ENCODE data around the gene TARS3. TPM values are rescaled to one million over a fixed set of nuclear protein-coding genes. Genes with fewer than 3 reads are reported as not detected.

TARS3 gene
- 37.6 TPM for total RNA-seq

DNA sequence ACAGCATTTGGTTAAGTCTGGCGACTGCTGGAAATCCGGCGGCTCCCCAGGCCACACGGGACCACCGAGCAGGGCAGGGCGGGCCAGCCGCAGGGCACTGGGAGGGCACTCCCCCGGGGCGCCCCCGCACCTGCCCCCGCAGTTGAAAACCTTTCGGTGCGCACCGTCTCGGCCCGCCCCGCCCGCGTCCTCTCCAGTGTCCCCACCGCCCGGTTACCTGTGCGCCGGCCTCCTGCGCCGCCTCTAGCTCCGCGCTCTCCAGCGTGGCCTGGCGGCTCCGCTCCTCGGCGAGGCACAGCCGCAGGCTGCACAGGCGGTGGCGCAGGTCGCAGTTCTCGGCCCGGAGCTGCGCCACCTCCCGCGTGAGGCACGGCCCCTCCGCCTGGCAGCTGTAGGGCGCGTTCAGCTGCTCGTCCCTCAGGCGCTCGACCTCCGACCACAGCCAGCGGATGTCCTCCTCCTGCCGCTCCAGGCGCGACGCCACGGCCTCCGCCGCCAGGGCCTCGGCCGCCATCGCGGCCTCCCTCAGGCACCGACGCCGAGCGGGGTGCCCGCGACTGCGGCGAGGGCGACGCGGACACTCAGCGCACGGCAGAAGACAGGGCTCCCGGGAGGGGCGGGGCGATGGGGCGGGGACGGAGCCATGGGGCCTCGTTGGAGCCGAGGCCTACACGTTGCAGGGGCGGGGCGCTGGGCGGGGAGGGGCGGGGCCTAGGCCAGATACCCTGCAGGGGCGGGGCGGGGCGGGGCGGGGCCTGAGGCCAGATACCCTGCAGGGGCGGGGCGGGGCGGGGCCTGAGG, at the start of gene TARS3:
Gene TARS3 (minus strand): TSS at position 600 of the 801 bp plus-strand sequence. CDS start 86 bp downstream, at position 514.

DNA sequence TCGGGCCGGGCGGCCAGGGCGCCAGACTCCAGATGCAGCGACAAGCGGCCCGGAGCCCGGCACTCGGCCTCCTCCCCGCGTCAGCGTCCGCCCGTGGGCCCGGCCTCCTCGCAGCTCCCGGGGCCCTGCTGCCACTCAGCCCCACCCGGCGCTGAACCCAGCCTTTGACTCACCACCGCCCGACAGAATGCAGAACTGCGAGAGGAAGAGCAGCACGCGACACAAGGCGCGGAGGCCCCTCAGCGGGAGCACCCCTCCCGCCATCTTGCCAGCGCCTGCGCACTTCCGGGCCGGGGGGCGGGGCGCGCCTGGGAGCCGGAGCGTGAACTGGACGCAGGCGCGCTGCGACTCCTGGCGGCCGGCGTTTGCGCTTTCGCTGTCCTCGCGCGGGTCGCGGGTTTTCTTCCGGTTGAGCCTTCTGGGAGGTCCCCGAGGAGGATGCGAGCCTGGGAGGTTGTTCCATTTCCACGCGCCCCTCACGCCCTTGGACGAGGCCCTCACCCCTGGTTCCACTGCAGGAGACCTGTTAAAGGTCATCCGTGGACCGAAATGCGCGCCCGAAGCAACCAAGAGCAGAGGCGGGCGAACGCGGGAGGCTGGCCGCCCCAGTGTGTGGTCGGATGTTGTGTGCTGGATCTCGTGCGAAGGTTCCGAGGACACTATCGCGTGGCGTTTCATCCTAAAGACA, 72.0 kb downstream of the TARS3 start, which contains the start of gene TM2D3:
Gene TM2D3 (minus strand): TSS at position 284 of the 688 bp plus-strand sequence. CDS start 20 bp downstream, at position 264.

Small RNA genes within 50 kb of the gene (small RNA-seq; reads per million reads assigned to genes)
- gene RN7SL209P (ENCODE audit: low replicate concordance) (not detected), gene RNU6-807P (ENCODE audit: low replicate concordance) (not detected)

Other genes starting within 250 kb of the TARS3 start
- gene PCSK6, start 234.8 kb downstream of the TARS3 start, total RNA-seq, result 16.3 TPM
- 111 TPM for gene TM2D3, start 72.1 kb downstream of the TARS3 start, total RNA-seq
- not detected for gene OR4F6, start 79.0 kb upstream of the TARS3 start, total RNA-seq
- gene OR4F15, start 87.7 kb upstream of the TARS3 start, total RNA-seq, result not detected